Mesothelial cell of epicardium (in vitro differentiated cells): Measurements from ENCODE around the gene DPP7. TPM values are rescaled to one million over a fixed set of nuclear protein-coding genes. Genes with fewer than 3 reads are reported as not detected.
A peak's percentile ranks its signal among the peaks of the same experiment; 100 is the strongest.

Experiments used
- DNase-seq, 2 experiments: peaks; one replicate each; pipeline ENCODE4 v3.0.0; 2021; ENCODE audit warnings: low spot score in 2 of 2; ENCODE audit not compliant: unreplicated experiment in 2 of 2
- H3K27ac Mint-ChIP-seq: 2 replicates; pipeline ENCODE4 v1.8.0; 2021; ENCODE audit warnings: mixed read lengths
- H3K27me3 Mint-ChIP-seq: 2 replicates; pipeline ENCODE4 v1.8.0; 2021; ENCODE audit warnings: low read depth, mixed read lengths
- H3K36me3 Mint-ChIP-seq: 2 replicates; pipeline ENCODE4 v1.8.0; 2021; ENCODE audit warnings: mixed read lengths
- H3K4me1 Mint-ChIP-seq: 2 replicates; pipeline ENCODE4 v1.8.0; 2021; ENCODE audit warnings: mixed read lengths
- H3K4me3 Mint-ChIP-seq: 2 replicates; pipeline ENCODE4 v1.8.0; 2021; ENCODE audit warnings: mild to moderate bottlenecking, moderate library complexity, mixed read lengths
- H3K9me3 Mint-ChIP-seq: 2 replicates; pipeline ENCODE4 v1.8.0; 2021; ENCODE audit warnings: mixed read lengths
- total RNA-seq: library from RNA; stranded (reverse); gene quantifications from 3 replicates; pipeline ENCODE4 v1.2.1, GENCODE V29; 2021
- TF ChIP-seq, protein P1 (sequence below): fragments of 200-600 bp; sonication (generic); IDR thresholded peaks from one replicate; pipeline ENCODE4 v1.5.0; 2021; ENCODE audit warnings: antibody characterized with exemption; ENCODE audit not compliant: unreplicated experiment

Gene DPP7
- total RNA-seq, 1 donor from 2014 or later, result 149 TPM

DNA sequence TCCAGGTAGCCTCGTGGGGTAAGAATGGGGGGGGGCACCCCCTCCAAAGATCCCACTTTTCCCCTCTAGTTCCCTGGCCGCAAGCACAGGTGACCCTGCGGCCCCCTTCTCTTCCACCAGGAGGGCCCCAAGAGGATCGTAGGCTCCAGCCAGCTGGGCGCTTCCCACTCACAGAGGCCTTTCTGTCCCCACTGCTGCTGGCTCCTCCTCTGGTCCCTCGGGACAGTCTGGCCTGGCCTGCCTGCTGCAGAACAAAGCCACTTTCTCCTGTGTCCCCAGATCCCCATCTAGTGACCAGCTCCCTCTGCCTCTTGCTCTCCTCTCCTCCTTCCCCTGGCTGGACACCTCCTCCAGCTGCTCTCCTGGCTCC is 43.6 kb downstream of the DPP7 start:
- Mint-ChIP-seq H3K27ac (no peak overlapping the region), H3K9me3 (no peaks in the 10 kb centered on the region), H3K4me1 (peaks cover 13% of the 10 kb centered on the region), H3K27me3 (peaks cover 30% of the 10 kb centered on the region), H3K36me3 (no peaks in the 10 kb centered on the region), H3K4me3 (peak overlapping the region; percentile 63)
- DNase-seq, result no peak
- TF ChIP-seq, protein P1, sequence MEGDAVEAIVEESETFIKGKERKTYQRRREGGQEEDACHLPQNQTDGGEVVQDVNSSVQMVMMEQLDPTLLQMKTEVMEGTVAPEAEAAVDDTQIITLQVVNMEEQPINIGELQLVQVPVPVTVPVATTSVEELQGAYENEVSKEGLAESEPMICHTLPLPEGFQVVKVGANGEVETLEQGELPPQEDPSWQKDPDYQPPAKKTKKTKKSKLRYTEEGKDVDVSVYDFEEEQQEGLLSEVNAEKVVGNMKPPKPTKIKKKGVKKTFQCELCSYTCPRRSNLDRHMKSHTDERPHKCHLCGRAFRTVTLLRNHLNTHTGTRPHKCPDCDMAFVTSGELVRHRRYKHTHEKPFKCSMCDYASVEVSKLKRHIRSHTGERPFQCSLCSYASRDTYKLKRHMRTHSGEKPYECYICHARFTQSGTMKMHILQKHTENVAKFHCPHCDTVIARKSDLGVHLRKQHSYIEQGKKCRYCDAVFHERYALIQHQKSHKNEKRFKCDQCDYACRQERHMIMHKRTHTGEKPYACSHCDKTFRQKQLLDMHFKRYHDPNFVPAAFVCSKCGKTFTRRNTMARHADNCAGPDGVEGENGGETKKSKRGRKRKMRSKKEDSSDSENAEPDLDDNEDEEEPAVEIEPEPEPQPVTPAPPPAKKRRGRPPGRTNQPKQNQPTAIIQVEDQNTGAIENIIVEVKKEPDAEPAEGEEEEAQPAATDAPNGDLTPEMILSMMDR, result no peak

- DNase-seq, result peak; percentile 71 to 77
- H3K4me3 Mint-ChIP-seq, result peak within 1 kb of the TSS; percentile 63
- peaks cover 13% of the 10 kb centered on the region for H3K4me1 Mint-ChIP-seq
- TF ChIP-seq, protein P1, result no peak
- no peaks in the 10 kb centered on the region for H3K36me3 Mint-ChIP-seq
- no peaks in the 10 kb centered on the region for H3K9me3 Mint-ChIP-seq
- no peak within 1 kb of the TSS for H3K27ac Mint-ChIP-seq
- H3K27me3 Mint-ChIP-seq, result peaks cover 27% of the 10 kb centered on the region
Measured at GRCh38 chr9:137070201-137070905, 44.2 kb downstream of the DPP7 start, which contains the start of gene SAPCD2. TSS of gene SAPCD2 (minus strand) at chr9:137070557. CDS start at chr9:137070460, 97 bp downstream.

GRCh38 chr9:137069508-137070091 is 44.9 kb downstream of the DPP7 start:
- Mint-ChIP-seq H3K36me3 (no peaks in the 10 kb centered on the region), H3K27me3 (peaks cover 19% of the 10 kb centered on the region), H3K4me3 (peak overlapping the region; percentile 44), H3K9me3 (no peaks in the 10 kb centered on the region), H3K27ac (no peak overlapping the region), H3K4me1 (peaks cover 13% of the 10 kb centered on the region)
- TF ChIP-seq, protein P1, result no peak
- no peak for DNase-seq

DNA sequence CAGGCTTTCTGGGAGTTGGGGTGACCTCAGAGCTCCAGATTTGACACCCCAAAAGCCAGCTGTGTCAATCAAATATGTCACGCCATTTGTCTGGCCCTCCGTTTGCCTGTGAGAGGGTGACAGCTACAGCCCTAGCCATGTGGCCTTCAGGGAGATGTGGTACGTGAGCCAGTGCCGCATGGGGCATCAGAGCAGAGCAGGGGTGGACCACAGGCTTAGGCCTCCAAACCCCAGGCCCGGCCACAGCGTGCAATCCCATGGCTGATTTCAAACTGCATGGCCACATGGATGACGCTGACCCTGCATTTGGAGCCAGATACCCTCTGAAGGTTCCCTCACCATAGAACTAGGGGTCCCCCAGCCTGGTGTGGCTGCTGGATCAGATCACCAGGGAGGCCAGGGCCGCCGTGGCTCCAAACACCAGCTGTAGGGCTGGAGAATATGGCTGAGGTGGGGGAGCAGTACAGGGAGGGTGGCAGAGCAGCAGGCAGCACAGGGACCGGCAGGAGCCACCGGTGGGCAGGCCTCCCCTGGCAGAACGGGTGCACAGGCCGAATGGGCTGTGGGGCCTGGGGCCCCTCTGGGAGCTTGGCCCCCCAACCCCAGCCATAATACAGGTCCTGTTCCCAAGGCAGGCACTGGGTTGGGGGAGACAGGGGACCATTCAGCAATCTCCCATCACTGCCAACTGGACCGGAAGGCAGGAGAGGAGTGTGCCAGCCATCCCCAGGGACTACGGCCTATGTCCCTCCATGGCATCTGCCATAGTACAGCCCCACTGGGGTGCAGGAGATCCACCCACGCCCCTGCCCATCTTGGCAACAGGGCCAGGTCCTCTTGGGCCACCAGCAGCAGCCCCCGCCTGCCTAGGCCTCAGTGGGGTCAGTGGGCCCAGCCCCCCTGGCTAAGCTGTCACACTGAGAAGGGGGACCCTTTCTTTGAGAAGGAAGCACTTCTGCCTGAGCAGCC is 45.7 kb downstream of the DPP7 start:
- TF ChIP-seq, protein P1, result no peak
- Mint-ChIP-seq H3K4me1 (peaks cover 14% of the 10 kb centered on the region), H3K27me3 (peaks cover 14% of the 10 kb centered on the region), H3K36me3 (no peaks in the 10 kb centered on the region), H3K27ac (no peak overlapping the region), H3K9me3 (no peaks in the 10 kb centered on the region), H3K4me3 (peak overlapping the region; percentile 44)
- no peak for DNase-seq

GRCh38 chr9:137067860-137068538 is 46.5 kb downstream of the DPP7 start:
- Mint-ChIP-seq H3K27me3 (peaks cover 11% of the 10 kb centered on the region), H3K4me1 (peaks cover 14% of the 10 kb centered on the region), H3K9me3 (no peaks in the 10 kb centered on the region), H3K36me3 (no peaks in the 10 kb centered on the region), H3K4me3 (peak overlapping the region; percentile 5), H3K27ac (no peak overlapping the region)
- TF ChIP-seq, protein P1, result peak; percentile 81
- peak in 1 of 2 experiments; percentile 86 for DNase-seq
